ENCODE results near the gene MTSS2.

DNA sequence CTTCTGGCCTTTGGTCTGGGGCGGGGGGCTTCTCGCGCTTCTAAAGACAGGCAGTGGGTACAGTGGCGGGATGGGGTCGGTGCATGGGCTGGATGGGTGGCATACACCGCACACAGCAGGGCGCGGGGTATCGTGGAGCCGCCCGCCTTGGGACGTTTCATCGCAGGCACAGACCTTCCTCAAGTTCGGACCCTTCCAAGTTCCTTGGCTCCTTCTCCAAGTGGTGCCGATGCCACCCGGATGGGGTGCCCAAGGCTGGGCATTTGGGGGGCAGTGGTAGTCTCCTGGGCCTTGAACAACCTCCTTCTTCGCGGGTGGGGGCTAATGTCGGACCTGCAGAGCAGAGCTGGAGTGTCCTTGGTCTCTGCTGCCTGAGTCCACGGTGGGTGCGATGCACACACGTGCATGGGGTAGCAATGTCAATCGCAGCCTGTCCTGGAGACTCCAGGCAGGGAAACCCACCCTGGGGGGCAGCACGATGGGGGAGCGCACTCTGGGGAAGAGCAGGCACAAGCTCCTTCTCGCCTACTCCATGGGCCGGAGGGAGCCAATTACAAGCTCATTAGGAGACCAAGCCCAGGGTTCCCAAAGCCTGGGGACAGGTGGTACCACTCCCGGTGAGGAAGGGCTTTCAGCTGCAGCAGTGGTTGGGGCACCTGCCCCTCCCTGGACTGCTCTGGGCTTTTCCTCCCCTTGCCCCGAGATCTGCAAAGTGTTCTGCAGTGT lies 686 bp upstream of the MTSS2 start:
- TF ChIP-seq, protein P1, sequence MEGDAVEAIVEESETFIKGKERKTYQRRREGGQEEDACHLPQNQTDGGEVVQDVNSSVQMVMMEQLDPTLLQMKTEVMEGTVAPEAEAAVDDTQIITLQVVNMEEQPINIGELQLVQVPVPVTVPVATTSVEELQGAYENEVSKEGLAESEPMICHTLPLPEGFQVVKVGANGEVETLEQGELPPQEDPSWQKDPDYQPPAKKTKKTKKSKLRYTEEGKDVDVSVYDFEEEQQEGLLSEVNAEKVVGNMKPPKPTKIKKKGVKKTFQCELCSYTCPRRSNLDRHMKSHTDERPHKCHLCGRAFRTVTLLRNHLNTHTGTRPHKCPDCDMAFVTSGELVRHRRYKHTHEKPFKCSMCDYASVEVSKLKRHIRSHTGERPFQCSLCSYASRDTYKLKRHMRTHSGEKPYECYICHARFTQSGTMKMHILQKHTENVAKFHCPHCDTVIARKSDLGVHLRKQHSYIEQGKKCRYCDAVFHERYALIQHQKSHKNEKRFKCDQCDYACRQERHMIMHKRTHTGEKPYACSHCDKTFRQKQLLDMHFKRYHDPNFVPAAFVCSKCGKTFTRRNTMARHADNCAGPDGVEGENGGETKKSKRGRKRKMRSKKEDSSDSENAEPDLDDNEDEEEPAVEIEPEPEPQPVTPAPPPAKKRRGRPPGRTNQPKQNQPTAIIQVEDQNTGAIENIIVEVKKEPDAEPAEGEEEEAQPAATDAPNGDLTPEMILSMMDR (conservative IDR thresholded peaks at IDR 0.05): no peak
- TF ChIP-seq EZH2 (IDR thresholded peaks at IDR 0.05; ENCODE audit: low read depth): no peak

All from PC-9 (cell line).